Activated naive CD8-positive, alpha-beta T cell (primary cell): ENCODE results near the gene MIF.
"Not testable (repeated sequence)": the region's sequence is repeated elsewhere in the genome, so short reads cannot be mapped to it uniquely, and the experiment has no call there.

Experiments used
- H3K27ac Mint-ChIP-seq: one replicate; pipeline ENCODE4 v1.8.0; 2021; ENCODE audit warnings: mixed read lengths
- H3K27me3 Mint-ChIP-seq: one replicate; pipeline ENCODE4 v1.8.0; 2021; ENCODE audit warnings: mixed read lengths
- H3K36me3 Mint-ChIP-seq: one replicate; pipeline ENCODE4 v1.8.0; 2021; ENCODE audit warnings: mixed read lengths
- H3K4me1 Mint-ChIP-seq: one replicate; pipeline ENCODE4 v1.8.0; 2021; ENCODE audit warnings: low read depth, mixed read lengths
- H3K4me3 Mint-ChIP-seq: one replicate; pipeline ENCODE4 v1.8.0; 2021; ENCODE audit warnings: mild to moderate bottlenecking, mixed read lengths
- H3K9me3 Mint-ChIP-seq: one replicate; pipeline ENCODE4 v1.8.0; 2021; ENCODE audit warnings: low read depth, mixed read lengths

Gene MIF

DNA sequence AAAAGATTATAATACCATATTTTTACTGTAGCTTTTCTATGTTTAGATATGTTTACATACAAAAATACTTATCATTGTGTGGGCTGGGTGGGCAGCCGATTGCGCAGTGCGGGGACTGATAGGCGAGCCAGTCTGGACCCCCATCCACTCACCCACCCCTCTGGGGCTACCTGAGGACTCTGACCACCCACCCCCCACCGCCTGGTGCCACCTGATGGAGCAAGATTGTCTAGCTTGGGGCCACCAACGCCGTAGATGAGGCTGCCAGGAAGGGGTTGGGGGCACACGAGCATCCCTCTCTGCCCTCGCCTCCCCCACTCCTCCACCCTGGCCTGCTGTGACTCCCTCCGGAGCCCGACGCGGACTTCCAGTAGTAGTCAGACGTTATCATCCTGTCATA lies 32.4 kb downstream of the MIF start:
- Mint-ChIP-seq H3K27me3 (no peaks in the 10 kb centered on the region), H3K36me3 (peaks cover 20% of the 10 kb centered on the region), H3K9me3 (peaks cover 9% of the 10 kb centered on the region), H3K27ac (no peak overlapping the region), H3K4me1 (peaks cover 1% of the 10 kb centered on the region), H3K4me3 (no peak overlapping the region)

GRCh38 chr22:23938328-23939016 lies 44.3 kb downstream of the MIF start:
- Mint-ChIP-seq H3K27me3 (no peaks in the 10 kb centered on the region), H3K36me3 (no peaks in the 10 kb centered on the region), H3K4me1 (no peaks in the 10 kb centered on the region), H3K27ac (no peak overlapping the region), H3K4me3 (no peak overlapping the region), H3K9me3 (no peaks in the 10 kb centered on the region)

DNA sequence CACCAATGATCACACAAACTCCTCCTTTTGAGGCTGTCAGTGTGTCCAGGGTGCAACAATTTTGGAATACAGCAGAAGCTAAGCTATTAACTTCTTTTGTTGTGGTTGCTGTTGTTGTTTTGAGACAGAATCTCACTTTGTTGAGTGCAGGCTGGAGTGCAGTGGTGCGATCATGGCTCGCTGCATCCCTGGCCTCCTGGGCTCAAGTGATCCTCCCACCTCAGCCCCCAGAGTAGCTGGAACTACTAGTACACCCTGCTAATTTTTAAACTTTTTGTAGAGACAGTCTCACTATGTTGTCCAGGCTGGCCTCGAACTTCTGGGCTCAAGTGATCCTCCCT lies 44.8 kb downstream of the MIF start:
- H3K4me3 Mint-ChIP-seq: no peak overlapping the region
- H3K9me3 Mint-ChIP-seq: no peaks in the 10 kb centered on the region
- H3K4me1 Mint-ChIP-seq: no peaks in the 10 kb centered on the region
- no peaks in the 10 kb centered on the region for H3K27me3 Mint-ChIP-seq
- H3K36me3 Mint-ChIP-seq: no peaks in the 10 kb centered on the region
- H3K27ac Mint-ChIP-seq: no peak overlapping the region

DNA sequence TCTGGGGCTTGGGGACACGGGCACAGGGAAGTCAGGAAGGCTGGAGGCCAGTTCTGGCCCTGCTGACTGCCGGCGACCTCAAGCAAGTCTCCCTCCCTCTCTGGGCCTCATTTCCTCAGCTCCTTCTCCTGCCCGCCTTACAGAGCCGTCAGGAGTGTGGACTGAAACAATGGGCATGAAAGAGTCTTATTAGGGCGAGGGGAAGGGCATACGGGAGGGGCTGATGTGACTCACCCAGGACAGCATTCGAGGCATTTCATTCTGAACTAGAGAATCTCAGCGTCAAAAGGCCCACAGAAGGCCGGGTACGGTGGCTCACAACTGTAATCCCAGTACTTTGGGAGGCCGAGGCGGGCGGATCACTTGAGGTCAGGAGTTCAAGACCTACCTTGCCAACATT lies 46.0 kb downstream of the MIF start:
- H3K4me3 Mint-ChIP-seq, H3K36me3 Mint-ChIP-seq, H3K4me1 Mint-ChIP-seq, H3K9me3 Mint-ChIP-seq, H3K27ac Mint-ChIP-seq, H3K27me3 Mint-ChIP-seq: not testable (repeated sequence)
